OCI-LY1 (cell line): ENCODE results near the gene GABBR2.

Experiments used
- EZH2 ChIP-seq: fragments of 200-600 bp; sonication (generic), shearing (Covaris generic); IDR thresholded peaks from 2 replicates; pipeline ENCODE4 v1.8.0; 2017; ENCODE audit warnings: borderline replicate concordance, mixed run types, mild to moderate bottlenecking, antibody characterized with exemption, low read length, moderate library complexity, mixed read lengths
- TF ChIP-seq, protein P1 (sequence below): fragments of 200-600 bp; sonication (generic), shearing (Covaris generic); IDR thresholded peaks from 2 replicates; pipeline ENCODE4 v1.5.1; 2017; ENCODE audit warnings: mild to moderate bottlenecking, antibody characterized with exemption, low read length, moderate library complexity, mixed read lengths

DNA sequence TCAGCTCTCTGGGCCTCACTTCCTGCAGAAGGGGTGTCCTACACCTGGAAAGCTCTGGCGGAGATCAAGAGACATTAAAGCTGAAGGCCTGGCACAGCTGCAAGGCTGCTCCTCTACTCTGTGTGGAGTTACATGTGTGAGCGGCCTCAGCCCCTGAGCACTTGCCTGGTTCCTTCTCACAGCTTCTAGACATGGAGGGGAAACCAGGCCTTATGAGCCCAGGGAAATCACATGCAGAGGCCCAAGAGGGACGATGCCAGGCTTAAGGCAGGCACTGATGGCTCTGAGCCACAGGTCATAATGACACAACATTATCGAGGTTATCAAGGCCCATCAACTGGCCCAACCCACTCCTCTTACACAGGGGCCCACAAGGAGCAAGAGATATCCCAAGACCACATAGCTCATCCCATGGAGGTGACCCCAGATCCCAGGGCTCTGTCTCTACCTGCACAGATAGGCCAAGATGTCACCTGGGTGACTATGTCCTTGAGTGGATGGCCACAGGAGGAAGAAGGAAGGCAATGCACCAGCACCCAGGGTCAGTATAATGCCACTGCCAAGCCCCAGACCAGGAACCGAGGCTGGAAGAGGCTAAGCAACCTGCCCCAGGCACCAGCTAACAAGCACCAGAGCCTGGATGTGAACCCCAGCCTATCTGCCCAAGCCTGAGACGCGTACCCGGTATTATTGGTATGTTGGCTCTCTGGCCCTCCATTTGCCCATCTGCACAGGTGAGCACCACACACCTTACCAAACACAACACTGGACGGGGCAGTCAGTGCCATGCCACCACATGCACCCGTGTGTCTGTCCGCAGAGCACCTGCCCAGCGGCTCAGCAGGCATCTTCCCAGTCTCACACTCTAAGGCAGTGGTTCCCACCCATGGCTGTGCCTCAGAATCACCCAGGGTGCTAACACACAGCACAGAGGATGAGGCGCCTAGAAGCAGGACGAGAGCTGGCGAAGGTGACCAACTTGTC, 143.3 kb downstream of the GABBR2 start:
- TF ChIP-seq, protein P1, sequence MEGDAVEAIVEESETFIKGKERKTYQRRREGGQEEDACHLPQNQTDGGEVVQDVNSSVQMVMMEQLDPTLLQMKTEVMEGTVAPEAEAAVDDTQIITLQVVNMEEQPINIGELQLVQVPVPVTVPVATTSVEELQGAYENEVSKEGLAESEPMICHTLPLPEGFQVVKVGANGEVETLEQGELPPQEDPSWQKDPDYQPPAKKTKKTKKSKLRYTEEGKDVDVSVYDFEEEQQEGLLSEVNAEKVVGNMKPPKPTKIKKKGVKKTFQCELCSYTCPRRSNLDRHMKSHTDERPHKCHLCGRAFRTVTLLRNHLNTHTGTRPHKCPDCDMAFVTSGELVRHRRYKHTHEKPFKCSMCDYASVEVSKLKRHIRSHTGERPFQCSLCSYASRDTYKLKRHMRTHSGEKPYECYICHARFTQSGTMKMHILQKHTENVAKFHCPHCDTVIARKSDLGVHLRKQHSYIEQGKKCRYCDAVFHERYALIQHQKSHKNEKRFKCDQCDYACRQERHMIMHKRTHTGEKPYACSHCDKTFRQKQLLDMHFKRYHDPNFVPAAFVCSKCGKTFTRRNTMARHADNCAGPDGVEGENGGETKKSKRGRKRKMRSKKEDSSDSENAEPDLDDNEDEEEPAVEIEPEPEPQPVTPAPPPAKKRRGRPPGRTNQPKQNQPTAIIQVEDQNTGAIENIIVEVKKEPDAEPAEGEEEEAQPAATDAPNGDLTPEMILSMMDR: no peak
- no peak for TF ChIP-seq EZH2
